Heart left ventricle (tissue), 13 donors: Measurements from ENCODE around the gene NTRK3.

Experiments used
- POLR2A ChIP-seq, 2 donors: fragments of 450-650 bp; IDR thresholded peaks; one replicate each; pipeline ENCODE4 v1.6.1; 2017; ENCODE audit warnings: antibody characterized with exemption in 2 of 2, mild to moderate bottlenecking in 2 of 2, moderate library complexity in 2 of 2
- TF ChIP-seq, protein P1 (sequence below), 12 donors: fragments of 200-600 bp; sonication (generic) in 4 of 12; IDR thresholded peaks; one replicate each; pipeline versions ENCODE4 v1.5.0 to v1.8.0; 2018 to 2022; ENCODE audit warnings: antibody characterized with exemption in 12 of 12, mild to moderate bottlenecking in 5 of 12
- donor health status: ischemic (EF 13 %, LVEDD 7.1; RV severe dilation, severe dysfunction).
- donor health status: DM: no; HTN: yes; CAD: no.
- donor health status: DM: no; HTN: no; CAD: no.
- donor health status: ischemic (EF 25% LVEDD 6.9; RV normal size, moderate dysfunction).
- donor health status: ischemic (EF 25% LVEDD 5.7; RV mildly dilated, moderate dysfunction).
- donor health status: ischemic (EF 35%, LVEDD 5.7; RV mildly dilated, moderate dysfunction).
- donor health status: nonischemic (EF 11% LVEDD 7.7; RV severe dilation, severe dysfunction).
- donor health status: DM: yes; HTN: yes; CAD: no.
- donor health status: PGD.
- donor health status: ischemic (EF 29% LVEDD 5.4; RV normal size, mild dysfunction).
- donor health status: nonischemic (EF 23%, LVEDD 6.1; RV moderate dilation, normal function).

DNA sequence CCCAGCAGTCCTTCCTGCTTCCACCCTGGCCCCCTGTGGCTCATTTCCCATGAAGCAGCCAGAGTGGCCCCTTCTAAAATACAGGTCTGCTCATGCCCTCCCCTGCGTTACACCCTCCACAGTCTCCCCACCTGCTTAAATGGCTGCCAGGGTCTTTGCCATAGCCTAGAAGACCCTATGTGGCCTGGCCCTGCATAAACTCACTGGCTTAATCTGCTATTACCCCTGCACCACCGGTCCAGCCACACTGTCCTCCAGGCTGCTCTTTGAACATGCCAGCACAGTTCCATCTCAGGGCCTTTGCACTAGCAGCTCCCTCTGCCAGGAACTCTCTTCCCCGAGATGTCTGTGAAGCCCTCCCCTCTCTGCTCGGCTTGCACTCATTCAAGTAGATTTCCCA lies 166.8 kb downstream of the NTRK3 start:
- TF ChIP-seq, protein P1, sequence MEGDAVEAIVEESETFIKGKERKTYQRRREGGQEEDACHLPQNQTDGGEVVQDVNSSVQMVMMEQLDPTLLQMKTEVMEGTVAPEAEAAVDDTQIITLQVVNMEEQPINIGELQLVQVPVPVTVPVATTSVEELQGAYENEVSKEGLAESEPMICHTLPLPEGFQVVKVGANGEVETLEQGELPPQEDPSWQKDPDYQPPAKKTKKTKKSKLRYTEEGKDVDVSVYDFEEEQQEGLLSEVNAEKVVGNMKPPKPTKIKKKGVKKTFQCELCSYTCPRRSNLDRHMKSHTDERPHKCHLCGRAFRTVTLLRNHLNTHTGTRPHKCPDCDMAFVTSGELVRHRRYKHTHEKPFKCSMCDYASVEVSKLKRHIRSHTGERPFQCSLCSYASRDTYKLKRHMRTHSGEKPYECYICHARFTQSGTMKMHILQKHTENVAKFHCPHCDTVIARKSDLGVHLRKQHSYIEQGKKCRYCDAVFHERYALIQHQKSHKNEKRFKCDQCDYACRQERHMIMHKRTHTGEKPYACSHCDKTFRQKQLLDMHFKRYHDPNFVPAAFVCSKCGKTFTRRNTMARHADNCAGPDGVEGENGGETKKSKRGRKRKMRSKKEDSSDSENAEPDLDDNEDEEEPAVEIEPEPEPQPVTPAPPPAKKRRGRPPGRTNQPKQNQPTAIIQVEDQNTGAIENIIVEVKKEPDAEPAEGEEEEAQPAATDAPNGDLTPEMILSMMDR (IDR thresholded peaks at IDR 0.05), result no peak
- TF ChIP-seq POLR2A (IDR thresholded peaks at IDR 0.05), result no peak
